GM12878 (cell line): ENCODE results near the gene RPS2. TPM values are rescaled to one million over a fixed set of nuclear protein-coding genes. Genes with fewer than 3 reads are reported as not detected.

Experiments used
- CUX1 ChIP-seq: IDR thresholded peaks from 2 replicates; pipeline ENCODE4 v1.6.1; 2012; ENCODE audit warnings: improper control_type of control experiment, low read depth, low read length; ENCODE audit not compliant: insufficient replicate concordance
- GATAD2B ChIP-seq: fragments of 450-650 bp; conservative IDR thresholded peaks from 2 replicates; pipeline ENCODE4 v1.6.1; 2017; ENCODE audit warnings: low read depth, mild to moderate bottlenecking, moderate library complexity
- NR2F1 ChIP-seq: fragments of 450-650 bp; conservative IDR thresholded peaks from 2 replicates; pipeline ENCODE4 v1.6.1; 2017; ENCODE audit warnings: mild to moderate bottlenecking
- SPI1 ChIP-seq: IDR thresholded peaks from 2 replicates; pipeline ENCODE4 v1.6.1; 2011; ENCODE audit warnings: low read depth, mild to moderate bottlenecking, low read length, moderate library complexity, borderline replicate concordance; ENCODE audit not compliant: insufficient read depth
- TARDBP ChIP-seq: IDR thresholded peaks from 2 replicates; pipeline ENCODE4 v1.6.1; 2016; ENCODE audit warnings: borderline replicate concordance
- polyA plus RNA-seq, 11 experiments: library from polyadenylated mRNA; depleted of rRNA in 4 of 11; unstranded in 6 of 11; stranded (reverse) in 5 of 11; fragments of >200 nt; fragmentation: Nextera tagmentation in 4 of 11; fragmentation: Illumina TruSeq in 1 of 11; extraction: Ambion mirVana in 4 of 11; extraction: Trizol in 1 of 11; gene quantifications; 1 replicate in 1 of 11; 2 replicates in 10 of 11; pipeline versions ENCODE4 v1.2.1 to v1.2.3, GENCODE V29; 2011 to 2016; ENCODE audit warnings: inconsistent platforms in 2 of 11, missing spikeins in 2 of 11, low read depth in 1 of 11
- total RNA-seq, 4 experiments: library from RNA; depleted of rRNA in 3 of 4; stranded (reverse); fragments of >200 nt in 3 of 4; fragmentation: Illumina TruSeq in 1 of 4; extraction: Trizol in 1 of 4; gene quantifications; 2 replicates each; pipeline versions ENCODE4 v1.2.1 to v1.2.3, GENCODE V29; 2013 to 2021
- TF ChIP-seq, protein P1 (sequence below): fragments of 450-650 bp; conservative IDR thresholded peaks from 2 replicates; pipeline ENCODE4 v1.6.1; 2017; ENCODE audit warnings: mild to moderate bottlenecking, moderate library complexity

Gene RPS2
- total and polyA plus RNA-seq, 10 of the 15 experiments (the other 5 are each of a cell fraction or from before 2014, with no cell fraction given) = 1,295 to 7,121 (median 3,933) TPM

GRCh38 chr16:2009791-2010510 lies 45.3 kb upstream of the RPS2 start, which contains the start of gene ZNF598 (continued):
- TF ChIP-seq, protein P1, sequence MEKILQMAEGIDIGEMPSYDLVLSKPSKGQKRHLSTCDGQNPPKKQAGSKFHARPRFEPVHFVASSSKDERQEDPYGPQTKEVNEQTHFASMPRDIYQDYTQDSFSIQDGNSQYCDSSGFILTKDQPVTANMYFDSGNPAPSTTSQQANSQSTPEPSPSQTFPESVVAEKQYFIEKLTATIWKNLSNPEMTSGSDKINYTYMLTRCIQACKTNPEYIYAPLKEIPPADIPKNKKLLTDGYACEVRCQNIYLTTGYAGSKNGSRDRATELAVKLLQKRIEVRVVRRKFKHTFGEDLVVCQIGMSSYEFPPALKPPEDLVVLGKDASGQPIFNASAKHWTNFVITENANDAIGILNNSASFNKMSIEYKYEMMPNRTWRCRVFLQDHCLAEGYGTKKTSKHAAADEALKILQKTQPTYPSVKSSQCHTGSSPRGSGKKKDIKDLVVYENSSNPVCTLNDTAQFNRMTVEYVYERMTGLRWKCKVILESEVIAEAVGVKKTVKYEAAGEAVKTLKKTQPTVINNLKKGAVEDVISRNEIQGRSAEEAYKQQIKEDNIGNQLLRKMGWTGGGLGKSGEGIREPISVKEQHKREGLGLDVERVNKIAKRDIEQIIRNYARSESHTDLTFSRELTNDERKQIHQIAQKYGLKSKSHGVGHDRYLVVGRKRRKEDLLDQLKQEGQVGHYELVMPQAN = peak; percentile 77; the same call in 1 of the 2 replicates
- TF ChIP-seq CUX1 (no peak), SPI1 (peak; percentile 49; the same call in 1 of the 2 replicates), NR2F1 (peak; percentile 68), GATAD2B (0 out of 2 replicates have a peak, but pooled peaks have one; percentile 55), TARDBP (0 out of 2 replicates have a peak, but pooled peaks have one; percentile 43)
